Glomerular visceral epithelial cell (primary cell): ENCODE results near the gene JMJD1C.
"Not testable (repeated sequence)": the region's sequence is repeated elsewhere in the genome, so short reads cannot be mapped to it uniquely, and the experiment has no call there.

ENCODE experiments used
- DNase-seq: peaks from one replicate; pipeline ENCODE4 v3.0.0-alpha.2; 2016; ENCODE audit errors: extremely low spot score

Gene JMJD1C

DNA sequence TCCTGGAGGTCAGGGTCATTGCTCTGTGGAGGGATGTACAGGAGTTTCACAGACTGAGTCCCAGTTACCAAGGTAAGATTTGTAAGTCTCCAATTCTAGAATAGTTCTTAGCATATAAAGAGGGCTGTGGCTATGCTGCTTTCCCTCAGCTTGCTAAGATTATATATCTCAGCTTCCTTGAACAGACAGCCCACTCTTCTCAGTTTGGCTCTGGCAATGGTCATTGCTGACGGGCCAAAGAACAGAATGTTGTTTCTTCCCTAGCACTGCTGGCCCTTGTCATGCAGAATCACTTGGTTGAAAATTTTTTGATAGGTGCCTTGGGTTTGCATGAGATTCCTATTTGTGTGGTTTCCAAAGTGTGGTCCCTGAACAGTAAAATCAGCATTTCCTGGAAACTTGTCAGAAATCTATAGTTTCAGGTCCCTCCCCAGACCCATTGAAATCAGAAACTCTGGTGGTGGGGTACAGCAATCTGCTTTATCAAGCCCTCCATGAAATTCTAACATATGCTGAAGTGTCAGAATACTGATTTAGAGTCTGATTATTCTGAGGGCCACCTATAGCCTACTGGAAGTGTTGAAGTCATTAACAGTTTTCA, 294.4 kb downstream of the JMJD1C start:
- no peak for DNase-seq

DNA sequence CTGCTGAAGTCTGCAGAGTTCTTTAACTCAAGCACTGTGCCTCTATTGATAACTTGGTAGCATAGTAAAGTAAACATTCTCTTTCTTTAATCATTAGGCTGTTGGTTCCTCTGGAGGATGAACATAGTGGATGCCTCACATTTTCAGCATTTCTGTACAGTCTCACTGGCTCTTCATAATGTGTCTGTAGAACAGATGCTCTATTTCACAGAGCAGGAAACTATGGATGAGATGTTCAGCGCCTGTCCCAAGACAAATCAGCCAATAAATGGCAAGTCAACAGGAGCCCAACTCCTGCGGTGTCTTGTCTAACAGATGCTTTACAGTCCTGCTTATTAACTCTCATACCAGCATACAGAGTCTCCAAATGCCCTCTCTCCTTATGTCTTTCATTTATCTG, 296.2 kb downstream of the JMJD1C start:
- DNase-seq = no peak

DNA sequence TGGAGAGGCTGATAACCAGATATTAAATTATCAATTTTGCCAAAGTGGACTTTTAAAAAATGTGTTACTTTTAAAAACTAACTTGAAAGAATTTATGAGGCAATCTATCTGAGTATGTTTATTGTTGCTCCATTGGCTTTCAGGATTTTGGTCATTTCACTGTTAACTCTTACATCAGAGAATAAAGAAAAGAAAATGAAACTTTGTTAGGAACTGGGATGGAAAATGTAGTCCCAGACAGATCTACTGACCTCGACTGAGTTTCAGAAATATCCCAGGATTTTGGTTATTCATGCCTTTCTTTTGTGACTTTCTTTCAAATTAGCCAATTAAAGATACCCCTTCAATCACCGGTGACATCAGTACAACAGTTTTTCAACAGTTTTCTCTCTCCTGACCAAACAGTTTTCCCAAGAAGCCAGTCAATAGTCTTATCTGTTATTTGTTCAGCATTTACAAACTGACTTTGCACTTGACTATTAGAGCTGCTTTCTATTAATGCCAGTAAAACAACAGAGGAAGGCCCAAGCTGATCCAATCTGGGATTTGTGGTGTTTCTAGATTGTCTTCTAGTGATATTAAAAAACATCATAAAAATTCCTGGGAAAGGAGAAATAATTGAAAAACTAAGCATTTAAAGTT, 296.8 kb downstream of the JMJD1C start:
- DNase-seq = no peak

DNA sequence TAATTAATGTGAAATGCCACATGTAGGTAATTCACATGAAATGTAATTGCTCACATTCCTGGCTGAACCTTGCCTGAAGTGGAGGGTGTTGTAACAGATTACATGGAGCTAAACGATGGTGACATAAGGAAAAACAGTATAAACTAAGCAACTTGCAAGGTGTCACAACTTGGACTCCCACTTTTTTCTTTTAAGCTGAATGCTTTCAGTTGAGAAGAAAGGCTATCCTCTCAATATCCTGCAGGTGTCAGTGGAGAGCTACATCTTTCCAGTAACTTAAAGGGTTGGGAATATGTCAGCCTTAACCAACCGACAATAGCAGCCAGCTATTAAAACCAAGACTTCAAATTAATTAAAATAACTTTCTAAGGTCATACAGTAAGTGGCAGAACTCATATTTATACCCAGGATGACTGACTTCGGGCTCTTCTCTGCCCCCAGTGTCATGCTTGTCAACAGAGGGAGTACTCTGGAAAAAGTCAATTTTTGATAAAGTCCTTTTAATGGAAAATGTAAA, 299.0 kb downstream of the JMJD1C start:
- DNase-seq = peak; percentile 77

DNA sequence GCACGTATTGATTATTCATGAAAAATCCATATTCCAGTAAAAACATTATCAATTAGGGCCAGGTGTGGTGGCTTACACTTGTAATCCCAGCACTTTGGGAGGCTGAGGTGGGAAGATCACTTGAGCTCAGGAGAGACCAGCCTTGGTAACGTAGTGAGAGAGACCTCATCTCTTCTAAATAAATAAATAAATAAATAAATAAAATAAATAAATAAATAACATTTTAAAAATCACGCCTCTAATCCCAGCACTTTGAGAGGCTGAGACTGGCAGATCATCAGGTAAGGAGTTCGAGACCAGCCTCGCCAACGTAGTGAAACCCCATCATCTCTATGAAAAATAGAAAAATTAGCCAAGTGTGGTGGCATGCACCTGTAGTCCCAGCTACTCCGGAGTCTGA, 300.5 kb downstream of the JMJD1C start:
- DNase-seq = no peak

DNA sequence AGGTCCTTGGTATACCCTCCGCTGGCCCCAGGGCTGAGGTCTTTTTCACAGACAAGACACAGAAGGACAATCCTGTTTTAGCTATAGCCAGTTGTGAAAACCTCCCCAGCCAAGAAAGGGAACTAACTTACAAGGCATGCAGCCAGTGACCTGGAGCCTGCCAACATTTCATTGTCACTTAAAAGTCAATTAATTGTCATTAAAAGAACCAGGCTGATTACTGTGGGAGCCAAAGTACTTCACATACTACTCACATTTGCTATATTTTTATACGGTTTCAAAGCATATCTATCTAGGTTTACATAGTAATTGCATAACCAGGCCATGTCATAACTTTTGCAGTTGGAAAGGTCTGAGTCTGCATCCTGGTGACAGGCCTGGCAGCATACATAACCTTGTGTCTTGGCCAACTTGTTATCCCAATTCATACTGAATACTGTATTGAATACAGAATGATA, 301.6 kb downstream of the JMJD1C start:
- DNase-seq = no peak

DNA sequence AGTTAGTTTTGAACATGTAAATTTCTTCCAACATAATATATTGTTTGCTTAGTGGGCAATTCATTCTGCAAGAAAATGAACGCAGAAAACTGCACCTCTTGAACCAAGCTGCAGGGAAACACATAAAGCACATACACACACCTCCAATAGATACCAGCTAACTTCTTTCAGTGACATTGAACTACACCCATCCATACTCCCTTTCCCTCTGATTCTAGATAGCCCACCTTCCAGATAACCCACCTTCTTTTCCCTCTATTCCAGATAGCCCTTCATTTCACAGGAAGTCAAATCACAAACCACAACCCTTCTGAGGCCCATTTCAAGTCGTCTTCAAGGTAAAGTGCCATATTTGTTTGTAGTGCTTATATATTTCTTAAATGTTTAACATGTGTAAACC, 304.2 kb downstream of the JMJD1C start:
- no peak for DNase-seq

DNA sequence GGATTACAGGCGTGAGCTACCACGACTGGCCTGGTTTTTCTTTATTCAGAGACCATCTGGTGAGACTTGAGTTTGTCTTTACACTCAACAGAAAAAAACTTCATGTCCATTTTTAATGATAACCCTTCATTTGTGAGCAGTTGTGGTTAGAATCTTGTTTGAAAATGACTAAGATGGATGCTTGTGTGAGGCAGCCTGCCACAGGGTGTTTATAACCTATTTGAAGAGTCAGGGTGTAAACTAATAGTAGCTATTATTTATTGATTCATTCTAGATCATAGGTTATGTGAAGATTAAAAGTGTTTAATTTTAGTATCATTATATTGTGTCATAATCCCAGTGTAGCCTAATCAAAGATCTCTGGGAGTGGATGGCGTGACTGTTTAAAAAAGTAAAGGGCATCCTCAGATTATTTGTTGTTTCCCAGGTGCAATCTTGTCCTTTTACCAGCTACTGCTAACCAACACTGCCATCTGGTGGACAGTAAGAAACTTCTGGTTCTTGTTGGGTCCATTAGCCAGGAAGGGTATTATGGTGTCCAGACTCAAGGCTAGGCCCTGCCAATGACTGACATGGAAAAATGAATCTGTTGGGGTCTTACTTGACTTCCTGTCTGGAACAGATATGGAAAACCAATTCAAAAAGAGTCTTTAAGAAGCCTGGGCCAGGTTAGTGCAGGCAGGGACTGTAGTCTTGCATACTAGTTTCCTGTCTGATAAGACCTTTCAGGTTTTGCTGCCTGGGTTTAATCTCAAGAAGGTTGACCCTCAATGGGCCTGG, 307.7 kb downstream of the JMJD1C start:
- peak; percentile 82 for DNase-seq

DNA sequence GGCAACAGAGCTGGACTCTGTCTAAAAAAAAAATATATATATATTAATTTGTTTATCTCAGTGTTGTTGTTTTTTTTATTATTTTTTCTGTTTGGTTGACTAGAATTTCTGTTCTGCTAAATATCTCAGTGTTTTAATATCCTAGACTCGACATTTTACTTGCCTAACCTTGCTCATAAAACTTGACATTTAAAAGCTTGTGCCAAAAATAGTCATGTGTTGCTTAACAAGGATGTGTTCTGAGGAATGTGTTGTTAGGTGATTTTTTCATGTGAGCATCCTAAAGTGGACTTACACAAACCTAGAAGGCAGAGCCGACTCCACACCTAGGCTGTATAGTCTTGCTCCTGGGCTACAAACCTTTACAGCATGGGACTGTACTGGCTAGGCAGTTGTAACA, 309.5 kb downstream of the JMJD1C start:
- no peak for DNase-seq

DNA sequence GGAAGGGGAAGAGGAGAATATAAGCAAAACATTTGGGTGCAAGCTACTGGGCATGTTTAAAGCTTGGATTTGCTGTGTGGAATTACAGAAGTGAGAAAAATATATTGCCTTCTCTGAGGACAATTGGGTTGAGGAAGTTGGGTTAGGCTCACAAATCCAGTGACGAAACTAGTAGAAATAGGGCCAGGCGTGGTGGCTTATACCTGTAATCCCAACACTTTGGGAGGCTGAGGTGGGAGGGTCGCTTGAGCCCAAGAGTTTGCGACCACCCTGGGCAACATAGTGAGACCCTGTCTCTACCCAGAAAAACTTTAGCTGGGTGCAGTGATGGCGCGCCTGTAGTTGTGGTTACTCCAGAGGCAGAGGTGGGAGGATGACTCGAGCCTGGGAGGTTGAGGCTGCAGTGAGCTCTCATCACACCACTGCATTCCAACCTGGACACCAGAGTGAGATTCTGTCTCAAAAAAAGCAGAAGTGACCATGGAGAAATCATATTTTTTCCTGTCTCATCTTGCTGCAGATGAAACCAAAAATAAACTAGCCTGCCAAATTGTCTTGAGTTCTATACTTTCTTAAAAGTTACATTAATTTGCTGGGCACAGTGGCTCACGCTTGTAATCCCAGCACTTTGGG, 310.3 kb downstream of the JMJD1C start:
- DNase-seq = no peak

DNA sequence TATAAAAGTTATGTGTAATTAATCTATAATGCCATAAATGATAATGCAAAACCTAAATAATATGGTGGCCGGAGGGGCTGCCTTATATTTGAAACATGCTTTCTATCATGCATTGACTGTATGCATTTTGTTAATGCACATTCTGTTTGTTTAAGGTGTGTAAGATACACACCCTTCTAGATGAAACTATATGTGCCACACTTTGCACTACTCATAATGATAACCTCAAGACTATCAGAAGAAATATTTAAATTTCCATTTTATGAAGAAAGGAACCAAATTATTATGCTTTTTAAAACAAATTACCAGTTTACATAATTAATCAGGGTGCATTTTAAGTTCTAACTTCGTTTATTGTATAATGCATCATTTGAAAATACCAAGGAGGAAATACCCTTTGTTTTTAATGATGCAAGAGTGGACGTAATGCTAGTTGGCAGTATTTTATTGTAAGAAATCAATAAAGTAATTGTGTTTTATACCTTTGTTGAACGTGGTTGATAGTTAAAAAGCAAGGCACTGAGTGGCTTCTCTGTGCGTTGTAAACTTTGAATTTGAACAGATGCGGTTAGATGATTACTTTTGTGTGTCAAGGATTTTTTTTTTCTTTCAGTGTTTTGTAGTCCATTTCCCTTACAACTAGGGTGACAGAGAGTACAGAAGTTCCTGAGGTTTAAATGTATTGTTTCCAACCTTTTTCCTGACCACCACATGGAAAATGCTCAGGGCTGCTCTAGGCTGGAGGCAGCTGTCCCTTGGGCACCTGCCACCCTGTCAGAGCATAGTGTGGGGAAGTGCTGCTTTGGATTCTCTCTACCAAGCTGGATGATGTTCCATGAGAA, 311.0 kb downstream of the JMJD1C start:
- no peak for DNase-seq

DNA sequence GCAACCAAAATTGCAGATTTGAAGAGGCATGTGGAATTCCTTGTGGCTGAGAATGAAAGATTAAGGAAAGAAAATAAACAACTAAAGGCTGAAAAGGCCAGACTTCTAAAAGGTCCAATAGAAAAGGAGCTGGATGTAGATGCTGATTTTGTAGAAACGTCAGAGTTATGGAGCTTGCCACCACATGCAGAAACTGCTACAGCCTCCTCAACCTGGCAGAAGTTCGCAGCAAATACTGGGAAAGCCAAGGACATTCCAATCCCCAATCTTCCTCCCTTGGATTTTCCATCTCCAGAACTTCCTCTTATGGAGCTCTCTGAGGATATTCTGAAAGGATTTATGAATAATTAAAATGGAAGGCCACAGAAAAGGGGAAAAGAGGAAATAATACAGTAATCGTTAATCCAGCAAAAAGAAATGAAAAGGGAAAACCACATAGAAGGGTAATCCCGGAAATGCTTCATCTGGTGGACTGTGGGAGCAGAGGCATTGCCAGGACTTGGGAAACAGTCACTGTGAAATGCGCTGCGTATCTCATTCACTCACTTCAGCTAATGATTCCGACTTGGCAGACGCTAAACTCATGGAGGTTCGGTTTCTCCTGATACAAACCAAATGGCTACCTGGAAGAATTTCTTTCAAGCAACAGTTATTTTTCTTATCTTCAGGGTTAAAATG, 311.8 kb downstream of the JMJD1C start:
- not testable (repeated sequence) for DNase-seq

DNA sequence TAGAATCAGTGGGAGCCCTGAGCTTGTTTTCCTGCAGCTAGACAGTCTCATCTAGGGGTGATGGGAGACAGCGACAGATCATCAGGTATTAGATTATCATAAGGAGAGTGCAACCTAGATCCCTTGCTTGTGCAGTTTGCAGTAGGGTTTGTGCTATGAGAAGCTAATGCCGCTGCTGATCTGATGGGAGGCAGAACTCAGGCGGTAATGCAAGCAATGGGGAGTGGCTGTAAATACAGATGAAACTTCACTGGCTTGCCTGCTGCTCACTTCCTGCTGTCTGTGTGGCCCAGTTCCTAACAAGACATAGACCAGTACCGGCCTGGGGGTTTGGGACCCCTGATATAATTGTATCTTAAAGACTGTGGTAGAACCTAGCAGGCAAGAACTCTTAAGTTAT, 315.0 kb downstream of the JMJD1C start:
- no peak for DNase-seq

DNA sequence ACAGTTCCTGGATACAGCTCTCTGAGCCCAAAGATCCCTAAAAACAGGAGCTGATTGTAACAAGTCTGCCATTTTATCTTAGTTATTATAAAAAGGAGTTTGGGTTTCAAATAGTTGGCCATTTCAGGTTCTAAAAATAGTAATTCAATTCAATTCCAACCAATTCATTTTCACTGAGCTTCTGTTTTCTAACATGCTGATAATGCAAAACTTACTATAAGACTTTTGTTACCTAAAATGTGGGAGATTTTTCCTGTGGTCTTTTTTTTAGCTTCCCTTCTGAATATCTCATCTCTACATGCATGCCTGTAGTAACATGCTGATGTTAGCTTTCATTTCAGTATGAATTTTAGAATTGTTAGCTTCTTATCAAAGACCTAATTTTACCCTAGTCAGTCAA, 319.3 kb downstream of the JMJD1C start:
- DNase-seq = no peak

DNA sequence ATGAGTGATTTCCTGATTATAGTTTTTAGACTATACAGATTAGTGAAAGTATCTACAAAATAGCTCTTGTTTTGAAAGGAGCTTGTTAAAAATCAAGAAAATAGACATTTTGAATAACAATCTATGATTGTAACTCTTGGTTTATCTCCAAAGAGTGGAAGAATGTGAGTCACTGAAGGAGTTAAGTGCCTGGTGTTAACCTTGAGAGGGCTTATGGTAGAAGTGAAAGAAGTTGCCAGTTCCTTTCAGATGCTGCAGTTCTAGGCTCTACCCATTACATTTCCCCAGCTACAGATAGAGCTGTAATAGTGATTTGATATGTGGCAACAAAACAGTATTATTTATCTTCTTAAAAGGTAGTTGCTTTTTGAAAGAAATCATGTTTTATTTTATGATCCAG, 320.0 kb downstream of the JMJD1C start:
- DNase-seq = no peak

DNA sequence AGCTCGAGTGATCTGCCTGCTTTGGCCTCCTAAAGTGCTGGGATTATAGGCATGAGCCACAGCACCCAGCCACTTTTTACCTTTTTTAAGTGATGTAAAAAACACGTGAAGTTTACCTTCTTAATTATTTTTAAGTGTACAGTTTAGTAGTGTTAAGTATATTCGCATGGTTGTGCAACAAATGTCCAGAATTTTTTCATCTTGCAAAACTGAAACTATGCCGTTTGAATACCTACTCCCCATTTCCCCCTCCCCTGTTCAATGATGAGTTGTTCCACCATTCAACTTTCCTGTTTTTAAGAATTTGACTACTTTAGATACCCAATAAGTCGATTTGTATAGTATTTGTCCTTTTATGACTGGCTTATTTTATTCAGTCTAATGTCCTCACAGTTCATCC, 321.8 kb downstream of the JMJD1C start:
- DNase-seq = no peak

DNA sequence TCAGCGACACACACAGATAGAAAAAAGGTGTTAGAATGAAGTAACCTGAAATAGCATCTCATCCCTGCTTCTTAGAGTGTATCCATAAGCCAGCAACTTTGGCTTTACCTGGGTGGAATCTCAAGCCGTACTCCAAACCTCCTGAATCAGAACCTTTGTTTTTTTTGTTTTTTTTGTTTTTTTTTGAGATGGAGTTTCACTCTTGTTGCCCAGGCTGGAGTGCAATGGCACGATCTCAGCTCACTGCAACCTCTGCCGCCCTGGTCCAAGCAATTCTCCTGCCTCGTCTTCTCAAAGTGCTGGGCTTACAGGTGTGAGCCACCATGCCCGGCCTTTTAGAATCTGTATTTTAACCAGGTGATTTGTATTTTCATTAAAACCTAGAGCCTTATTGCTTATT, 323.6 kb downstream of the JMJD1C start:
- no peak for DNase-seq

DNA sequence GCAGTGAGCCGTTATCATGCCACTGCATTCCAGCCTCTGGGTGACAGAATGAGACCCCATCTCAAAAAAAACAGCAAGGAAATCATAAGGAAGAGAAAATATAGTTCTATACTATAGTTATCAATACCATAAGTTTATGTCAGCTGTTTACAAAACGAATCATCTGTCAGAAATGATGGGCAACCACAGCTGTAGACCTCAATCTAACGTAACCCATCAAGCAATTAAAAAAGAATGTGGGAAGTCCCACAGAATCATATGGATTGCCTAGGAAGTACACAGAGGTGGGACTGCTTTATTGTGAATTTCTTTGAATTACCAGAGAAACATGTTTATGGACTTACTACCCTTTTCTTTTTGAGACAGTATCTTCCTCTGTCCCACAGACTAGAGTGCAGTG, 325.7 kb downstream of the JMJD1C start:
- DNase-seq = no peak

DNA sequence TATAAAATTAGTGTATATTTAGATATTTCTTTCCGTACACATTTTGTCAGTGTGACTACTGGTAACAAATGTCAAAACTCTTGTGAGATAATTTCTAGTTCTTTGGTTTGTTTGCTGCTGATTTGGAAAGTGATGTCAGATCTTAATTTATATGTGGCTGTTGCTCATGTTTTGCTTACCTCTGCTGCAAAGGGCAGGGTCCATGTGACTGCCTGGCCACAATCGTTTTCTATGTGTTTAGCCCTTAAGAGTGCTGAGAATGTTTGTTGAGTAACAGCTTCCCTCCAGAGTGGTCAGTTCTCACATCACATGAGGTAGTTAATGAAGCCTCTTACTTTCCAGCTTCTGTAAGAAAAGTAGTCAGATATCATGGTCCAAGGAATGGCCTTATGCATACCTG, 328.5 kb downstream of the JMJD1C start:
- peak; percentile 29 for DNase-seq

DNA sequence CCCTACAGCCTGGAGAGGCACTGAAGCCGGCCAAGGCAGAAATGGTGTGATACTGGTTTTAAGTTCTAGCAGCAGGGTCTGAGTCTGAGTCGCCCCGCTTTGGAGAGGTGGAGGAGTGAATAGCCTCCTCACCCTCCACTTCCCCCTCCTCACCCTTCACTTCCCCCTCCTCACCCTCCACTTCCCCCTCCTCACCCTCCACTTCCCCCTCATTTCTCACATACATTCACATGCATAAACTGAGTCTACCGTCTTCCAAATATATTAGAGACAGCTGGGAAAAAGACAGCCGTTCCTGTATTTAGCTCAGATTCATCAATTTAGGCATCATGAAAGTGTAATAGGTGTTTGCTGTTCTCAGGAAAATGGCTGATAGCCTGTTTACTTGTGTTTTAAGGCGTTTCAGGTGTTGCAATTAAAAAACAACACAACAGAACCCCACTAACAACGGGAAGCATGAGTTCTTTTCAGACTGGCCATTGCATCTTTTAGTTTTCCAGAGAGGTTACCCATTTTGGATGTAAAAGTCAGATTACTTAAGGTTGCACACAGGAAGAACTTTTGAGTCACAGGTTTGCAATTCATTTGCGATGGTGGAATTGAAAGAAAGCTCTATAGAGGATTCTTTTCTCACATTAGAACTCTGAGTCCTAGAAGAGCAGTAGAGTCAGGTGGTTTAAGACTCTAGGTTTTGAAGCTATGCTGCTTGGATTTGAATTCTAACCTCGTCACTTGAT, 331.8 kb downstream of the JMJD1C start:
- peak; percentile 9 for DNase-seq
